Endothelial cell of umbilical vein (primary cell): Measurements from ENCODE around the gene JUP. TPM values are rescaled to one million over a fixed set of nuclear protein-coding genes. Genes with fewer than 3 reads are reported as not detected.

Experiments used
- BruUV-seq: library from RNA; stranded (reverse); fragments of 400-500 nt; replicated peaks from 2 replicates; lab custom pipeline; 2021; lab: Mats Ljungman, UMichigan
- CTCF ChIA-PET: fragments of 300-600, 350-600 bp; sonication (Branson Sonifier 250); formaldehyde crosslinking; loops from one replicate; lab custom pipeline; 2021; ENCODE audit warnings: antibody characterized with exemption, inconsistent platforms; lab: Charles Lee
- POLR2A ChIA-PET: fragments of 300-600, 350-600 bp; sonication (Branson Sonifier 250); formaldehyde crosslinking; loops from one replicate; lab custom pipeline; 2021; ENCODE audit warnings: antibody characterized with exemption, inconsistent platforms; lab: Charles Lee
- DNase-seq: peaks from one replicate; pipeline ENCODE4 v3.0.0-alpha.2; 2011; ENCODE audit warnings: low read depth, low spot score
- FAIRE-seq: peaks from 2 replicates; lab custom pipeline; 2011; peaks lifted over from hg19 to GRCh38; lab: Jason Lieb, UNC
- H2AFZ ChIP-seq: 2 replicates; pipeline ENCODE4 v1.6.0; 2012; ENCODE audit warnings: low read depth, low read length, control low read depth, inconsistent platforms
- H3K27ac ChIP-seq: 2 replicates; pipeline ENCODE4 v1.5.1; 2011; ENCODE audit warnings: low read depth, mild to moderate bottlenecking, control low read depth, low read length, moderate library complexity; ENCODE audit not compliant: insufficient read depth
- H3K27me3 ChIP-seq, 2 experiments: 2 replicates each; pipeline versions ENCODE4 v1.6.0 to v1.6.1; 2011; ENCODE audit warnings: low read length in 2 of 2, mixed read lengths in 1 of 2; ENCODE audit not compliant: control insufficient read depth in 2 of 2, insufficient read depth in 2 of 2
- H3K36me3 ChIP-seq, 2 experiments: 2 replicates in 1 of 2; 3 replicates in 1 of 2; pipeline ENCODE4 v1.5.1; 2011; ENCODE audit warnings: low read length in 2 of 2, mild to moderate bottlenecking in 1 of 2, moderate library complexity in 1 of 2; ENCODE audit not compliant: control insufficient read depth in 2 of 2, insufficient read depth in 2 of 2; ENCODE audit errors: extremely low read depth in 1 of 2
- H3K4me1 ChIP-seq: 3 replicates; pipeline ENCODE4 v1.5.1; 2011; ENCODE audit warnings: mild to moderate bottlenecking, low read length; ENCODE audit not compliant: control insufficient read depth, insufficient read depth; ENCODE audit errors: extremely low read depth
- H3K4me2 ChIP-seq: 2 replicates; pipeline ENCODE4 v1.6.1; 2011; ENCODE audit warnings: low read length, control low read depth, mixed read lengths; ENCODE audit not compliant: insufficient read depth
- H3K4me3 ChIP-seq, 3 experiments: fragments of 200-600 bp in 1 of 3; sonication (generic), shearing (Covaris generic) in 1 of 3; replicated peaks in 1 of 3; 2 replicates each; pipeline ENCODE4 v1.5.1; 2011 to 2016; ENCODE audit warnings: control low read depth in 3 of 3, low read length in 3 of 3, mild to moderate bottlenecking in 2 of 3, inconsistent platforms in 1 of 3, low read depth in 1 of 3, moderate library complexity in 1 of 3; ENCODE audit not compliant: insufficient read depth in 1 of 3
- H3K79me2 ChIP-seq: 2 replicates; pipeline ENCODE4 v1.6.0; 2012; ENCODE audit warnings: low read length, inconsistent platforms; ENCODE audit not compliant: control insufficient read depth, insufficient read depth
- H3K9ac ChIP-seq: replicated peaks from 2 replicates; pipeline ENCODE3; 2011; ENCODE audit warnings: low read length, control low read depth; ENCODE audit not compliant: insufficient read depth; ENCODE audit errors: extremely low read depth
- H3K9me1 ChIP-seq: replicated peaks from 3 replicates; pipeline ENCODE4 v1.6.0; 2011; ENCODE audit warnings: mild to moderate bottlenecking, low read length; ENCODE audit not compliant: control insufficient read depth, insufficient read depth; ENCODE audit errors: extremely low read depth
- H3K9me3 ChIP-seq: replicated peaks from 2 replicates; pipeline ENCODE4 v1.5.1; 2012; ENCODE audit warnings: low read length, inconsistent platforms; ENCODE audit not compliant: control insufficient read depth, insufficient read depth
- H4K20me1 ChIP-seq: replicated peaks from 2 replicates; pipeline ENCODE3; 2011; ENCODE audit warnings: mild to moderate bottlenecking, low read length; ENCODE audit not compliant: control insufficient read depth, insufficient read depth; ENCODE audit errors: extremely low read depth
- EZH2 ChIP-seq: IDR thresholded peaks from 2 replicates; pipeline ENCODE4 v1.6.1; 2012; ENCODE audit warnings: borderline replicate concordance, low read depth, mild to moderate bottlenecking, moderate library complexity, low read length, inconsistent platforms; ENCODE audit not compliant: severe bottlenecking
- FOS ChIP-seq: IDR thresholded peaks from 2 replicates; pipeline ENCODE4 v1.6.1; 2011; ENCODE audit warnings: mild to moderate bottlenecking, low read length, moderate library complexity, borderline replicate concordance; ENCODE audit not compliant: insufficient read depth
- GATA2 ChIP-seq: IDR thresholded peaks from 2 replicates; pipeline ENCODE4 v1.7.0; 2011; ENCODE audit warnings: low read depth, mild to moderate bottlenecking, moderate library complexity, mixed read lengths, low read length; ENCODE audit not compliant: insufficient read length, insufficient read depth
- JUN ChIP-seq: IDR thresholded peaks from 2 replicates; pipeline ENCODE4 v1.6.1; 2011; ENCODE audit warnings: borderline replicate concordance, low read depth; ENCODE audit not compliant: insufficient read length, insufficient read depth
- MYC ChIP-seq: IDR thresholded peaks from one replicate; pipeline ENCODE4 v1.6.1; 2011; ENCODE audit warnings: mild to moderate bottlenecking, low read depth, low read length
- POLR2A ChIP-seq: IDR thresholded peaks from 2 replicates; pipeline ENCODE4 v1.6.1; 2012; ENCODE audit warnings: low read depth, mild to moderate bottlenecking, control low read depth, low read length
- POLR2AphosphoS5 ChIP-seq: IDR thresholded peaks from 2 replicates; pipeline ENCODE4 v1.6.1; 2012; ENCODE audit warnings: low read depth, mild to moderate bottlenecking, control low read depth, low read length, moderate library complexity; ENCODE audit not compliant: insufficient read depth
- dilution Hi-C: fragments of 300-500 bp; cut with MboI; formaldehyde crosslinking; loops from one replicate; pipeline ENCODE4 v1.15.0; 2019; ENCODE audit warnings: low sequenced_read_pairs; ENCODE audit not compliant: extremely low pct_ligation_motif_present
- intact Hi-C: fragments of 100-400 bp; cut with micrococcal nuclease; formaldehyde crosslinking; loops from one replicate; pipeline ENCODE4 v1.10.0; 2022
- polyA plus RNA-seq, 4 experiments: library from polyadenylated mRNA; depleted of rRNA in 3 of 4; stranded (reverse) in 3 of 4; unstranded in 1 of 4; fragments of >200 nt; gene quantifications; 2 replicates each; pipeline versions ENCODE4 v1.2.1 to v1.2.3, GENCODE V29; 2011 to 2012; ENCODE audit warnings: missing spikeins in 1 of 4
- total RNA-seq: library from RNA; stranded (reverse); gene quantifications from 2 replicates; pipeline ENCODE4 v1.2.3, GENCODE V29; 2021
- TF ChIP-seq, protein P1 (sequence below), 2 donors: IDR thresholded peaks; 1 replicate in 1 of 2; 2 replicates in 1 of 2; pipeline ENCODE4 v1.5.1; 2011; ENCODE audit warnings: low read length in 2 of 2, mild to moderate bottlenecking in 2 of 2, moderate library complexity in 2 of 2, control low read depth in 1 of 2, inconsistent platforms in 1 of 2, low read depth in 1 of 2; ENCODE audit not compliant: insufficient read depth in 1 of 2; ENCODE audit errors: extremely low read depth in 1 of 2
- TF ChIP-seq, protein P2 (sequence below): IDR thresholded peaks from 2 replicates; pipeline ENCODE4 v1.6.1; 2011; ENCODE audit not compliant: insufficient read depth, insufficient read length

Gene JUP
- total and polyA plus RNA-seq, 2 donors (not counting 3 experiments of a cell fraction or from before 2014, with no cell fraction given), result 98.0 to 171 TPM

GRCh38 chr17:41771389-41772206 is 14.9 kb downstream of the JUP start:
- H3K4me1 ChIP-seq, result peaks cover 33% of the 10 kb centered on the region
- no peaks in the 10 kb centered on the region for H3K9me1 ChIP-seq
- dilution Hi-C loops, result no loop called here
- no peaks in the 10 kb centered on the region for H3K9me3 ChIP-seq
- no peaks in the 10 kb centered on the region for H3K79me2 ChIP-seq
- H4K20me1 ChIP-seq, result no peaks in the 10 kb centered on the region
- ChIA-PET CTCF (interaction anchor here (7.7 kb wide), 1 partner anchor 14 kb away, joined by 169 read pairs; the partner anchor contains the start of gene JUP), POLR2A (interaction anchor here (3.4 kb wide), 1 partner anchor 14 kb away, joined by 31 read pairs; the partner anchor contains the start of gene JUP)
- no peak overlapping the region for H2AFZ ChIP-seq
- peaks cover 11 to 56% of the 10 kb centered on the region in 2 experiments for H3K36me3 ChIP-seq
- H3K4me3 ChIP-seq, result no peak overlapping the region
- H3K27ac ChIP-seq, result no peak overlapping the region
- no peak overlapping the region for H3K4me2 ChIP-seq
- intact Hi-C loops, result loop anchor here (2.0 kb wide), 1 partner anchor 15 kb away; the partner anchor contains the start of gene JUP
- BruUV-seq, result no TSS peak
- H3K27me3 ChIP-seq, result no peaks in the 10 kb centered on the region
- DNase-seq, result no peak
- TF ChIP-seq, protein P1, sequence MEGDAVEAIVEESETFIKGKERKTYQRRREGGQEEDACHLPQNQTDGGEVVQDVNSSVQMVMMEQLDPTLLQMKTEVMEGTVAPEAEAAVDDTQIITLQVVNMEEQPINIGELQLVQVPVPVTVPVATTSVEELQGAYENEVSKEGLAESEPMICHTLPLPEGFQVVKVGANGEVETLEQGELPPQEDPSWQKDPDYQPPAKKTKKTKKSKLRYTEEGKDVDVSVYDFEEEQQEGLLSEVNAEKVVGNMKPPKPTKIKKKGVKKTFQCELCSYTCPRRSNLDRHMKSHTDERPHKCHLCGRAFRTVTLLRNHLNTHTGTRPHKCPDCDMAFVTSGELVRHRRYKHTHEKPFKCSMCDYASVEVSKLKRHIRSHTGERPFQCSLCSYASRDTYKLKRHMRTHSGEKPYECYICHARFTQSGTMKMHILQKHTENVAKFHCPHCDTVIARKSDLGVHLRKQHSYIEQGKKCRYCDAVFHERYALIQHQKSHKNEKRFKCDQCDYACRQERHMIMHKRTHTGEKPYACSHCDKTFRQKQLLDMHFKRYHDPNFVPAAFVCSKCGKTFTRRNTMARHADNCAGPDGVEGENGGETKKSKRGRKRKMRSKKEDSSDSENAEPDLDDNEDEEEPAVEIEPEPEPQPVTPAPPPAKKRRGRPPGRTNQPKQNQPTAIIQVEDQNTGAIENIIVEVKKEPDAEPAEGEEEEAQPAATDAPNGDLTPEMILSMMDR (IDR thresholded peaks at IDR 0.05; ENCODE audit: extremely low read depth in 1 of 2, insufficient read depth in 1 of 2, low read depth in 1 of 2, low read length in 2 of 2), result no peak
- TF ChIP-seq FOS, result no peak
- TF ChIP-seq GATA2, result no peak
- TF ChIP-seq MYC, result no peak
- TF ChIP-seq, protein P2, sequence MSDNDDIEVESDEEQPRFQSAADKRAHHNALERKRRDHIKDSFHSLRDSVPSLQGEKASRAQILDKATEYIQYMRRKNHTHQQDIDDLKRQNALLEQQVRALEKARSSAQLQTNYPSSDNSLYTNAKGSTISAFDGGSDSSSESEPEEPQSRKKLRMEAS, result no peak
- TF ChIP-seq JUN, result no peak
- TF ChIP-seq POLR2AphosphoS5, result no peak
- TF ChIP-seq EZH2, result no peak
- TF ChIP-seq POLR2A, result no peak
- FAIRE-seq, result no peak
- no peak overlapping the region for H3K9ac ChIP-seq
